Left forelimb (tissue), 1 donor: ENCODE results near the gene WFDC5.
"Not testable (repeated sequence)": the region's sequence is repeated elsewhere in the genome, so short reads cannot be mapped to it uniquely, and the experiment has no call there.

Source experiments
- DNase-seq: peaks from one replicate; pipeline ENCODE4 v3.0.0-alpha.2; 2018; ENCODE audit warnings: low spot score

WFDC5 gene

GRCh38 chr20:45087814-45088213, 27.2 kb downstream of the WFDC5 start:
- DNase-seq = no peak

GRCh38 chr20:45087097-45087790, 27.7 kb downstream of the WFDC5 start:
- no peak for DNase-seq

- no peak for DNase-seq
Observed at GRCh38 chr20:45085867-45086266, 29.1 kb downstream of the WFDC5 start.

GRCh38 chr20:45085289-45085688, 29.7 kb downstream of the WFDC5 start:
- no peak for DNase-seq

GRCh38 chr20:45083127-45083526, 31.8 kb downstream of the WFDC5 start:
- no peak for DNase-seq

GRCh38 chr20:45082468-45082867, 32.5 kb downstream of the WFDC5 start:
- DNase-seq = no peak

- DNase-seq = no peak
Observed at GRCh38 chr20:45080867-45081624, 33.9 kb downstream of the WFDC5 start.

GRCh38 chr20:45077559-45077958, 37.4 kb downstream of the WFDC5 start:
- no peak for DNase-seq

- no peak for DNase-seq
Observed at GRCh38 chr20:45073221-45073620, 41.8 kb downstream of the WFDC5 start.

- DNase-seq = no peak
Observed at GRCh38 chr20:45072066-45072465, 42.9 kb downstream of the WFDC5 start.

GRCh38 chr20:45070932-45071632, 43.9 kb downstream of the WFDC5 start:
- no peak for DNase-seq

GRCh38 chr20:45069261-45069660, 45.7 kb downstream of the WFDC5 start:
- DNase-seq = no peak

GRCh38 chr20:45067558-45067957, 47.4 kb downstream of the WFDC5 start:
- no peak for DNase-seq

GRCh38 chr20:45067087-45067486, 47.9 kb downstream of the WFDC5 start:
- DNase-seq = no peak

- DNase-seq = no peak
Observed at GRCh38 chr20:45066372-45066771, 48.6 kb downstream of the WFDC5 start.

- DNase-seq = no peak
Observed at GRCh38 chr20:45064812-45065211, 50.2 kb downstream of the WFDC5 start.

GRCh38 chr20:45063107-45063506, 51.9 kb downstream of the WFDC5 start:
- not testable (repeated sequence) for DNase-seq

- DNase-seq = no peak
Observed at GRCh38 chr20:45061244-45061643, 53.7 kb downstream of the WFDC5 start.

GRCh38 chr20:45060294-45060693, 54.7 kb downstream of the WFDC5 start:
- no peak for DNase-seq
